ENCODE data around the gene SLC35A1.

The SLC35A1 gene

GRCh38 chr6:87544474-87544735 lies 71.6 kb downstream of the SLC35A1 start:
- POLR2A ChIA-PET = no interaction called here
- TF ChIP-seq, protein P1, sequence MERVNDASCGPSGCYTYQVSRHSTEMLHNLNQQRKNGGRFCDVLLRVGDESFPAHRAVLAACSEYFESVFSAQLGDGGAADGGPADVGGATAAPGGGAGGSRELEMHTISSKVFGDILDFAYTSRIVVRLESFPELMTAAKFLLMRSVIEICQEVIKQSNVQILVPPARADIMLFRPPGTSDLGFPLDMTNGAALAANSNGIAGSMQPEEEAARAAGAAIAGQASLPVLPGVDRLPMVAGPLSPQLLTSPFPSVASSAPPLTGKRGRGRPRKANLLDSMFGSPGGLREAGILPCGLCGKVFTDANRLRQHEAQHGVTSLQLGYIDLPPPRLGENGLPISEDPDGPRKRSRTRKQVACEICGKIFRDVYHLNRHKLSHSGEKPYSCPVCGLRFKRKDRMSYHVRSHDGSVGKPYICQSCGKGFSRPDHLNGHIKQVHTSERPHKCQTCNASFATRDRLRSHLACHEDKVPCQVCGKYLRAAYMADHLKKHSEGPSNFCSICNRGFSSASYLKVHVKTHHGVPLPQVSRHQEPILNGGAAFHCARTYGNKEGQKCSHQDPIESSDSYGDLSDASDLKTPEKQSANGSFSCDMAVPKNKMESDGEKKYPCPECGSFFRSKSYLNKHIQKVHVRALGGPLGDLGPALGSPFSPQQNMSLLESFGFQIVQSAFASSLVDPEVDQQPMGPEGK (tag by site-specific recombination; IDR thresholded peaks at IDR 0.05) = no peak
- TF ChIP-seq ZNF19 (tag by site-specific recombination; IDR thresholded peaks at IDR 0.05; ENCODE audit: low read depth) (no peak), ZNF777 (tag by site-specific recombination; IDR thresholded peaks at IDR 0.05; ENCODE audit: borderline replicate concordance) (no peak), OVOL3 (tag by site-specific recombination; IDR thresholded peaks at IDR 0.05) (no peak), ZFP69B (tag by site-specific recombination; IDR thresholded peaks at IDR 0.05) (no peak), KLF8 (tag by site-specific recombination; IDR thresholded peaks at IDR 0.05) (no peak), OSR2 (tag by site-specific recombination; IDR thresholded peaks at IDR 0.05) (no peak), IKZF3 (tag by site-specific recombination; IDR thresholded peaks at IDR 0.05) (no peak), ZNF664 (tag by site-specific recombination; IDR thresholded peaks at IDR 0.05) (no peak), ZNF473 (tag by site-specific recombination; IDR thresholded peaks at IDR 0.05) (no peak), ZNF214 (tag by site-specific recombination; IDR thresholded peaks at IDR 0.05; ENCODE audit: borderline replicate concordance) (no peak), REST (tag by site-specific recombination; IDR thresholded peaks at IDR 0.05) (no peak), ZNF624 (tag by site-specific recombination; IDR thresholded peaks at IDR 0.05) (no peak), ZNF223 (tag by site-specific recombination; IDR thresholded peaks at IDR 0.05) (no peak)
- TF ChIP-seq, protein P2, sequence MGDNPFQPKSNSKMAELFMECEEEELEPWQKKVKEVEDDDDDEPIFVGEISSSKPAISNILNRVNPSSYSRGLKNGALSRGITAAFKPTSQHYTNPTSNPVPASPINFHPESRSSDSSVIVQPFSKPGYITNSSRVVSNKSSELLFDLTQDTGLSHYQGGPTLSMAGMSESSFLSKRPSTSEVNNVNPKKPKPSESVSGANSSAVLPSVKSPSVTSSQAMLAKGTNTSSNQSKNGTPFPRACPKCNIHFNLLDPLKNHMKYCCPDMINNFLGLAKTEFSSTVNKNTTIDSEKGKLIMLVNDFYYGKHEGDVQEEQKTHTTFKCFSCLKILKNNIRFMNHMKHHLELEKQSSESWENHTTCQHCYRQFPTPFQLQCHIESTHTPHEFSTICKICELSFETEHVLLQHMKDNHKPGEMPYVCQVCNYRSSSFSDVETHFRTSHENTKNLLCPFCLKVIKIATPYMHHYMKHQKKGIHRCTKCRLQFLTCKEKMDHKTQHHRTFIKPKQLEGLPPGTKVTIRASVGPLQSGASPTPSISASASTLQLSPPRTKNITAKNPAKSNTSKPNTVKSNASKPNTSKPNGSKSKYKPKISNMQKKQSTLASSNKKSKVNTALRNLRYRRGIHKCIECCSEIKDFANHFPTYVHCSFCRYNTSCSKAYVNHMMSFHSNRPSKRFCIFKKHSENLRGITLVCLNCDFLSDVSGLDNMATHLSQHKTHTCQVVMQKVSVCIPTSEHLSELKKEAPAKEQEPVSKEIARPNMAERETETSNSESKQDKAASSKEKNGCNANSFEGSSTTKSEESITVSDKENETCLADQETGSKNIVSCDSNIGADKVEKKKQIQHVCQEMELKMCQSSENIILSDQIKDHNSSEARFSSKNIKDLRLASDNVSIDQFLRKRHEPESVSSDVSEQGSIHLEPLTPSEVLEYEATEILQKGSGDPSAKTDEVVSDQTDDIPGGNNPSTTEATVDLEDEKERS (tag by site-specific recombination; IDR thresholded peaks at IDR 0.05) = no peak
- TF ChIP-seq, protein P3, sequence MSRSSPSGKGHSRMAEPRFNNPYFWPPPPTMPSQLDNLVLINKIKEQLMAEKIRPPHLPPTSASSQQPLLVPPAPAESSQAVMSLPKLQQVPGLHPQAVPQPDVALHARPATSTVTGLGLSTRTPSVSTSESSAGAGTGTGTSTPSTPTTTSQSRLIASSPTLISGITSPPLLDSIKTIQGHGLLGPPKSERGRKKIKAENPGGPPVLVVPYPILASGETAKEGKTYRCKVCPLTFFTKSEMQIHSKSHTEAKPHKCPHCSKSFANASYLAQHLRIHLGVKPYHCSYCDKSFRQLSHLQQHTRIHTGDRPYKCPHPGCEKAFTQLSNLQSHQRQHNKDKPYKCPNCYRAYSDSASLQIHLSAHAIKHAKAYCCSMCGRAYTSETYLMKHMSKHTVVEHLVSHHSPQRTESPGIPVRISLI (tag by site-specific recombination; IDR thresholded peaks at IDR 0.05) = no peak
- TF ChIP-seq, protein P4, sequence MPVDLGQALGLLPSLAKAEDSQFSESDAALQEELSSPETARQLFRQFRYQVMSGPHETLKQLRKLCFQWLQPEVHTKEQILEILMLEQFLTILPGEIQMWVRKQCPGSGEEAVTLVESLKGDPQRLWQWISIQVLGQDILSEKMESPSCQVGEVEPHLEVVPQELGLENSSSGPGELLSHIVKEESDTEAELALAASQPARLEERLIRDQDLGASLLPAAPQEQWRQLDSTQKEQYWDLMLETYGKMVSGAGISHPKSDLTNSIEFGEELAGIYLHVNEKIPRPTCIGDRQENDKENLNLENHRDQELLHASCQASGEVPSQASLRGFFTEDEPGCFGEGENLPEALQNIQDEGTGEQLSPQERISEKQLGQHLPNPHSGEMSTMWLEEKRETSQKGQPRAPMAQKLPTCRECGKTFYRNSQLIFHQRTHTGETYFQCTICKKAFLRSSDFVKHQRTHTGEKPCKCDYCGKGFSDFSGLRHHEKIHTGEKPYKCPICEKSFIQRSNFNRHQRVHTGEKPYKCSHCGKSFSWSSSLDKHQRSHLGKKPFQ (tag by site-specific recombination; IDR thresholded peaks at IDR 0.05) = no peak
- TF ChIP-seq, protein P5, sequence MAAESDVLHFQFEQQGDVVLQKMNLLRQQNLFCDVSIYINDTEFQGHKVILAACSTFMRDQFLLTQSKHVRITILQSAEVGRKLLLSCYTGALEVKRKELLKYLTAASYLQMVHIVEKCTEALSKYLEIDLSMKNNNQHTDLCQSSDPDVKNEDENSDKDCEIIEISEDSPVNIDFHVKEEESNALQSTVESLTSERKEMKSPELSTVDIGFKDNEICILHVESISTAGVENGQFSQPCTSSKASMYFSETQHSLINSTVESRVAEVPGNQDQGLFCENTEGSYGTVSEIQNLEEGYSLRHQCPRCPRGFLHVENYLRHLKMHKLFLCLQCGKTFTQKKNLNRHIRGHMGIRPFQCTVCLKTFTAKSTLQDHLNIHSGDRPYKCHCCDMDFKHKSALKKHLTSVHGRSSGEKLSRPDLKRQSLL (tag by site-specific recombination; IDR thresholded peaks at IDR 0.05) = no peak
- Histone ChIP-seq H3K4me1 (ENCODE audit: control insufficient read depth, insufficient read depth, low read length) (no peaks in the 10 kb centered on the region), H3K4me3 (ENCODE audit: low read depth, low read length) (no peak overlapping the region), H3K36me3 (ENCODE audit: control insufficient read depth in 2 of 2, insufficient read depth in 1 of 2, low read length in 2 of 2) (peaks cover 29 to 67% of the 10 kb centered on the region in 2 experiments), H3K27ac (ENCODE audit: extremely low read depth, low read depth, low read length) (no peak overlapping the region), H3K9me3 (ENCODE audit: control insufficient read depth, insufficient read depth, low read depth, low read length) (no peaks in the 10 kb centered on the region)
- CTCF ChIA-PET = interaction anchor here (0.8 kb wide), 1 partner anchor 15 kb away, joined by 5 read pairs; no protein-coding TSS in a partner anchor
